HG03432 (cell line): ENCODE data around the gene BEGAIN.

Experiments
- ATAC-seq: cut with Tn5 transposase; IDR thresholded peaks from one replicate; pipeline ENCODE4 v1.9.1; 2021; ENCODE audit warnings: mild to moderate bottlenecking, moderate library complexity; ENCODE audit not compliant: unreplicated experiment

BEGAIN gene

DNA sequence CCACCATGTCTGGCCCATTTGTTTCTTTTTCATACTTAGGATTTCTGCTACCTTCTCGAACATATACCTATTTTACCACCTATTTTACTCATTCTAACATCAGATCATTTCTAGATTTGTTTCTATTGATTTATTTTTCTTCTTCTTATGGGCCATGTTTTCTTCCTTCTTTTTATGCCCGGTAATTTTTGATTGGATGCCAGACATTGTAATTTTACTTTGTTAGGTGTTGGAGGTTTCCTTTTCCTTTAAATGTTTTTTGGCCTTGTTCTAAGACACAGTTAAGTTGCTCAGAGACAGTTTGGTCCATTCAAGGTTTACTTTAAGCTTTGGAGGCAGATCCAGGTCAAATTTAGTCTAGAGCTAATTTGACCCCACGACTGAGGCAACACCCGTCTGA is 14.7 kb upstream of the BEGAIN start:
- no peak for ATAC-seq

DNA sequence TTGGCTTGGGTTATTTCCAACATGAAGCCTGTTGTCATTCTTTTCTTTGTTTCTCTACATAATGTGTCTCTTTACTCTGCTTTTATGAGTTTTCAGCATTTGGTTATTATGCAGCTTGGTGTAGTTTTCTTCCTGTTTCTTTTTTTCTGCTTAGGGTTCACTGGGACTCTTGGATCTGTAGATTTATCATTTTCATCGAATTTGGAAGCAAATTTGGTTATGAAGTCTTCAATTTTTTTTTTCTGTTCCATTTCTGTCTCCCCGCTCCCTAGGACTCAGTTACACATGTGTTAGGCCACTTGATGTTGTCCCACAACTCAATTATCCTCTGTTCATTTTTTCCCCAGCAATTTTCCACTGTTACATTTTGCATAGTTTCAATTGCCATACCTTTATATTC is 13.8 kb upstream of the BEGAIN start:
- ATAC-seq, result no peak

DNA sequence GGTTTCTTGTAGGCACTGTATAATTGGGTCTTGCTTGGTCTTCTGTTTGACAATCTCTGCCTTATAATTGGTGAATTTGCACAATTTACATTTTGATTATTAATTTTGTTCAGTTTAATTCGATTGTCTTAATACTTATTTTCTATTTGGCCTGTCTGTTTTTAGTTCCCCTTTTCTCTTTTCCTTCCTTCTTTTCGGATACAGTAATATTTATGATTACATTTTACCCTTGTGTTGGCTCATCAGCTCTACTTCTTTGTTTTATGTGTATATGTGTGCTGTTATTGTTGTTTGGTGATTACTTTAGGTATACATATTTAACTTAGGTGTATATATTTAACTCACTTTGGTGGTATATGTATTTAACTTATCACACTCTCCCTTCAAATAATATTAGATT is 12.8 kb upstream of the BEGAIN start:
- no peak for ATAC-seq

DNA sequence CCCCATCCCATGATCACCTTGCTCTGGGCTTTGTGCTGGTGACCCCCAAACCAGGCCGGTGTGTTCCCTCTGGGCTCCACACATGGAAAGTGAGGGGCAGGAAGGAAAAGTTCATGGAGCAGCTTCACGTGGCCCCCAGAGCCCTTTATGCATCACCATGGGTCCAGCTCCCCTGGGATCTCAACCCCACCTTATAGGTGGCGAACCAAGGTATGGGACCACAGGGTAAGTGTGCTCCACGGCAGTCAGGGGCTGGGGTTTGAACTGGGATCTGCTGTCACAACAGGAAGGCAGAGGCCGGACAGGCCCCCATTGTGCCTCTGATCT is 7.4 kb upstream of the BEGAIN start:
- ATAC-seq, result no peak

DNA sequence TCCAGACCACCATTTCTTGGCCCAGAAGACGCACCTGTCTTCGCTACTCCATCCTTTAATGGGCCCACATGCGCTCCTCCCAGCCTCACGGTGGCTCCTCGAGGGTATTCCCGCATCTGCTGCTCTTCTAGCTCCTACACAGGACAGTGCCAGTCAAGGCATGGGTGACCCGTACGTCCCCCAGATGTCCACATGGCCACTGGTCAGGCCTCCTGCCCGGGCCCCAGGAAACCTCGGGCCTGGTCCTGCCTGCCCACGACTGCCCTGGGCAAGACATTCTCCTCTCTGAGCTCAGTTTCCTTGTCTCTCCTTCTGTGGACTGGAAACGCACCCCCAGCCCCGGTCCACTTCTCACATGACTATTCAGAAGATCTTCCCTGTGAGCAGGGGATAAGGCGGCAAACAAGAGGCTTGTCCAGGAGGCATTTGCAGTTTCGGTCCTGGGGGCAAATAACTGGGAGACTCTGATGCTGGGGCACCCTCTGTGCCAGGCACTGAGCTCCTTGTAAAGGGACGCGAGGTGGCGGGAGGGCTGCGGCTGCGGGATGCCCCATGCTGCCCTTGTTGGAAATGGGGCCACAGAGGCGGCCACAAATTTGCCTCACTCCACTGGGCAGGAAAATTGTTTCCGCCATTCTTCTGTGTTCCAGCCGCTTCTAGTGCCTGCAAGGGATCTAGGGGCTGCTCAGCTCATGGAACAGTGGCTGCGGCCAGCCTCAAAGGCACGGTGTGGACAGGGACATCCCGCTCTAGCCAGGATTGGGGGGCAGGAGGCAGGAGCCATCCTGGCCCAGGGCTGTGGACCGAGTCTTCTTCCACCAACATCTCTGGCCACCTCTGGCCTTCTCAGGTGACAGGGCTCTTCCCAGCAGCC is 6.8 kb upstream of the BEGAIN start:
- no peak for ATAC-seq

DNA sequence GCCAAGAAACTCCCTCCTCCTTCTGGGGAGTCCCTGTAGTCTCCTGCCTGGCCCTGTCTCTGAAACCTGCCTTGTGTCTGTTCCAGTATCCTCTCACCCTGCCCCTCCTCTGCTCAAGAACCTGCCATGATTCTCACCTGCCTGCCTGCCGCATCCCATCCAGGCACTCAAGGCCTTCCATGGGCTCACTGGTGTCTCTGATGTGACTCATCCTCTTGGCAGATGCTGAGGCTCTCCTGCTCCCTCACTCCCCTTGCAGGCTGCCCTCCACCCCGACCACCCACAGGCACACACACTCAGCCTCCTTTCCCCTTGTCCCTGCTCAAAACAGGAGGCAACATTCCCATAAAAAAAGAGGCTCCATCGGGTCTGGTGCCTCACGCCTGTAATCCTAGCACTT is 5.8 kb upstream of the BEGAIN start:
- no peak for ATAC-seq

DNA sequence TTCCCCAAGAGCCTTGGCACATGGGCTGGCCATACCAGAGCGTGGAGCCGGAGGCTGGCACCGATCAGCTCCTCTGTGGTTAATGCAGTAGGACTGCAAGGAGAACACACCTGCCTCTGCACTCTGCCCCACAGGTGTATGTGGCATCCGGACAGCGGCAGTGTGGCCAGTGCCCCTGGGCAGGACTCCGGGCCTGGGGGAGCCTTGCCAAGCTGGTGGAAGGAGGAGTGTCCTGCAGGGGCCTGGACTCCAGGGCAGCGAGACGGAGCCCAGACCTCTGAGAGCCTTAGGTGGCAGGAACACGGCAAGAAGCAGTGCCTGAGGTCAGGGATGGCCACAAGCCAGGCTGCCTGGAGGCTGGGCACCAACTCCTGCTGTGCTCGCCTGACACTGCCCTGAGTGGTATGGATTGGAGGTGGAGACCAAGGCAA is 5.3 kb upstream of the BEGAIN start:
- ATAC-seq, result no peak

DNA sequence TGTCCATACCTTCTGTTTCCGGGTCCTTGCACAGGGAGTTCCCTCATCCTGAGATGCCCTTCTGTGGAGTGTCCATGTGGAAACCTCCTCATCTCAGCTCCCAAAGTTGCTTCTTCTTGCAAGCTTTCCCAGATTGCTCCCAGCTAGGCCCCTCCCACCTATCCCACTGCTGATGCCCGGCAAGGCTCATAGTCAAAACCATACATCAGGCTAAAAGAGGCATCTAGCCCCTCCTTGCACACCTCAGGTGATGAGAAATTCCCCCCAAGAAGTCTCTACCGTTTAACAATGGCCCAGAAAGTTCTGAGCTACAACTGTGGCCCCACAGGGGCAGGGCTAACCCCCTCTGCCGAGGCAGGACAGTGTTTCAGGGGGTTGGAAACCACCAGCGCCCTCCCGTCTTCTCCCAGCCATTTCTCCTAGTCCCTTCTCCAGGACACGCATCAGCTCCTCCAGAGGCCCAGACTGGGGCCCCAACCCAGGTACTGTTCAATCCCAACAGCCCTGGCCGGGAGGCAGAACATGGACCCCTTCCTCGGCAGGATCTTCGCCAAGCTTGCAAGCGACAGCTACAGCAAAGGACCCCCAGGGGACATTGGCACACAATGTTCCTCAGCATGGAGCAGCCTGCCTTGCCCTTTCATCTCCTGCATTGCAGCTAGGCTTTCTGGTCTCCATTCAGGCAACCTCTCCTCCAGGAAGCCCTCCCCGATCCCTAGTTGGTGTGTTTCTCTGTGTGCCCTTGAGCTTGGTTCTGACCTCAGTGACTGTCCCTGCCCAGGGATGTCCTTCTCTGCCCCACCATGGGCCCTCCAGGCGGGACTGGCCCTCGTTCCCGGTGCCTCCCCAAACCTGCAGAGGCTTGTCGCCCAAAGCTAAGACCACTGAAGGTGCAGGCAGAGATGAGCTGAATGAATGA is 4.5 kb upstream of the BEGAIN start:
- no peak for ATAC-seq

DNA sequence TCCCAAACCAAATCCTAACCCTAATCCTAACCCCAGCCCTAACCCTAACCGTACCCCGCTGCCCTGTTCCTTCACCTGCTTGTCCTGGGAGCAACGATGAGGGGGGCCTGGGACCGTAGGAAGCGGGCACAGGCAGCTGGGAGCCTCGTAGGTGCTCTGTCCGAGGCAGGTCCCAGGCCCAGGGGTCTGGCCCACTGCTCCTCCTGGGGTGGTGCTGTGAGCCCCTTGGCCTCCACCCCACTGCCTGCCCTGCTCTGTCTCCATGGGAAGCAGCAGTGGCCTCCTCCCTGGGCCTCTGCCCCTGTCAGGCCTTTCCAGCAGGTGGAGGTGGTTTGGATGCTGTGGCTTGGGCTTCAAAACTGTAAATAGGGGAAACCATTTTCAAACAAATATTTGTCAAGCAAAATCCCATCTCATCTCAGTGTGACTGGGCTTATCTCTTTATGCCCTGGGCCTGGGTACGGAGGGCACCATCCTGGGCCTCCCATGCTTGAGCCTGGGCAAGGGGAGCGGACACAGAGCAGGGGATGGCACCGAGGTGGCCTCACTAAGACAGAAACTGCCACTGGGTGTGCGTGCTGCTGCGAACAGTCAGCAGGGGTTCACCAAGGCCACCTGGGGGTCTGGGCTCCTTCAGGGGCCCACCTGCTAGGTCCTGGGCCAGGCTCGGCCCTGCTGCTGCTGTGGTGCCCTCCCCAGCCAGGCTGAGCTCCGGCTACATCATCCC is 3.7 kb upstream of the BEGAIN start:
- no peak for ATAC-seq

DNA sequence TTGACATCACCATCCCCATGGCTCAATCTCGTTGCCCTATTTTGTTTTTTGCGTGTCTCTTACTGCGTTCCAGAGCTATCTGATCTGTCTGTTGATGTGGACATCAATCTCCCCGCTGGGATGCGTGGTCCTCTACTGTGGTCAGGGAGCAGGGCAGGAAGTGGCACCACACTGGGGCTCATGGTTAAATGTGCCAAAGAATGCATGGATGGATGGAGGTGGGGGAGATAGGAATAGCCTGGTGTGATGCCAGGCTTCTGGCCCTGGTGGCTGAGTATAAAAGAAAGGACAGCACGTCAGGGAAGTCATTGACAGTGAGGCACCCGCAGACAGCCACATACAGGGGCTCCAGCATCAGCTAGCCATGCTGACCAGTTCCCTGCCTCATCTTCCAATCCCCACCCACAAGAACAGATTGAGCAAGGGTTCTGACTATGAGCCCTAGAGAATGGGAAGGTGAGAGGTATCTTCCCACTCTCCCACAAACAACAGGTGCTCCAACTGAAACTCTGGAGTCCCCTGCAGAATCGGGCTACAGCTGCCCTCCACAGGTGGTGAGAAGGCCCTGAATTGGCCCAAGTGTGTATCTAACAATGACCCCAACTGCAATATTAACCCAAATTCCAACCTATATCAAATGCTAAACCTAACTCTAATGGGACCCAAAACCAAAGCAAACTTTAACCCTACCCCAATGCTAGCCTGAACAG is 2.7 kb upstream of the BEGAIN start:
- ATAC-seq, result no peak

DNA sequence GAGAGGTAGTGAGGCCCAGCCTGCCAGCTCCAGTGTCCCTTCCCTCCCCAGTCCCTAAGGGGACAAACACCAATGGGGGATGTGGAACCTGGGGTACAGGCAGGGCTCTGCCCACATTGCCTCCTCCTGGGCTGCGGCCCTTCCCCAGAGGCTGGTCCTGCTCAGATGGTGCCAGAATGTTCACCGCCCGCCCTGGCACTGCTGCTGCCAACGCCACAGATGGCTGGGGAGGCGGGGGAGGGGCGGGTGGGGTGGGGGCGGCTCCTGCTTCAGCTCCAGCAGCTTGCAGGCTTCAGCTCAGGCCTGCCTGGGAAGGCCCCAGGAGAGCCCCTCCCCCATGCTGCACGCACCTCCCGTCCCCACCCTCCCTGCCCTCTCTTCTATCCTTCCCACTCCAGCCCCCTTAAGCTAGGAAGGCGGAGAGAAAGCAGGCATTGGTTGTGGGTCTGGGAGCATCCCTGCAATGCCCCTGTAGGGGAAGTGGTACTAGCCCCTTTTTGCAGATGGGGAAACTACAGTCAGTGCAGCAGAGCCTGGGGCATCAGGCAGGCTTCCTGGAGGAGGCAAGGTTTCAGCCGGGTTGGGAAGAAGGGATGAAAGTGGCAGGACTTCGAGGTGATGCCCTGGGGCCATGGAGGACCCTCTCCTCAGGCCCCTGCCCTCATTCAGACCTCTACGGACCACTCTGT is 2.0 kb upstream of the BEGAIN start:
- no peak for ATAC-seq

DNA sequence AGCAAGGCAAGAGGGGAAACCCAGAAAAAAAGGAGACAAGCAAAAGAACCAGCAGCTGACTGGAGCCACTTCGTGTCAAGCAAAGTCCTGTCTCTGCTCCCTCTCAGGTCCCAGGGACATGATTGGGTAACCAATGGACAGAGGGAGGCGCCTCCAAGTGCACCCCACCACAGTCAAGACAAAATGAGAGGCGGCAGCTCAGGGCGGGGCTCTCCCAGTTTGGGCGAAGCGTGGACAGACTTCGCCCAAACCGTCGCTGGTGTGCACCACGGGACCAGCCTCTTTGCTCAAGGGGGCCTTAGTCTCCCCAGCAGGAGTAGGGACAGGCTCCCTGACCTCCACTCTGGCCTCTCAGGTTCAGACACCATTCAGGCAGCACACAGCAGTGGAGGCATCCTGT is 1.5 kb upstream of the BEGAIN start:
- no peak for ATAC-seq

DNA sequence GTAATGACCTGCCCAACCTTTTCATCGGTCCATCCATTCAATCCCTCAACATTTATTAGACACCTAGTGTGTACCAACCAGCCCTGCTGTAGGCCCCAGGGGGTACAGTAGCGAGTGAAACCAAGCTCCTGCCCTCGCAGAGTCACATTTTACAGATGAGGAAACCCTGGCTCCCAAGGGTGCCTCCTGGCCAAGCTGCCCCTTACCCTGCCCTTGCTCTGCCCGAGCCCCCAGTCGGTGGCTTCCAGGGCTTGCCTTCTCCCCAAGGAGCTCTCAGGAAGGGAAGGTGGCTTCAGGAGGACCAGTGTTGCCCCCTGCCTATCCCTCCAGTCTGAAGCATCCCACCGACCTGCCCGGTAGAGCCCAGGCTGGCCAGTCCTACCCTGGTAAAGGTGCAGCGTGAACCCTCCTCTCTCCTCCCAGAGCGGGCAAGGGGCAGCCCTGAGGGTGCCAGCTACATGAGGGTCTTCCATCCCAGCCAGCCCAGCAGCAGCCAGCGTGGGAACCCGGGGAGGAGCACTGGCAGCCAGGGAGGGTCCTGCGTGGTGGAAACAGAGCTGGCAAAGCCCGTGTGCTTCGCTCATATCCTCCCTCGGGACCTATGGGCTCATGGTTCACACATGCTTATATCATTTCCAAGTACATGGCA is 670 bp upstream of the BEGAIN start:
- ATAC-seq, result no peak

DNA sequence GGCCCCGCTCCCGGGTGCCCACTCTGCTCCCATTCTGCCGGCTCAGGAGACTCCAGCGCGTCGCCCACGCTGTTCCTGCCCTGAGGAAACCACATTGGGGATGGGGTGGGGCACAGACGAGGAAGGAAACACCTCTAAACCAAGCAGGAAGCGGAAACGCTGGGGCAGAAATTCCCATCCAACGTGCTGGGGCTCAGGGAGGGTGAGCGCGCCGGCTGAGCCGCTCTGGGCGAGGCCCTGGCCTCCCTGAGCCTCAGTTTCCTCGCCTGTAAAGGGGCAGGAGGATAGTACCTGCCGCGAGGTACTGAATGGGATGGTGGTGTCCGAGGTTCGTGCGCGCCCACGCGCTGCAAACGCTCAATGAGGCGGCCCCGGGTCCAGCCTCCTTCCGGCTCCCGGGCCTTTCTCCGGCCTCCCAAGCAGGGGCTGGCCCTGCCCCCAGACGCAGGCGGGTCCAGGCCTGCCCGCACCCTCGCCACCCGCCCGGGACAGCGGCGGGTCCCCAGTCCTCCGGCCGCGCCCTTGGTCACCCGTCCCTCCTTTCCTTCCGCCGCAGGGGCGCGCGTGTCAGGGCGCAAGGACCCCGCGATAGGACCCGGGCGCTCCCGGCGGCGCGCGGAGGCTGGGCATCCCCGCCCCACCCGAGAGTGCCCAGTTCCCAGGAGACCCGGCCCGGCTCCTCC is 673 bp downstream of the BEGAIN start:
- no peak for ATAC-seq

DNA sequence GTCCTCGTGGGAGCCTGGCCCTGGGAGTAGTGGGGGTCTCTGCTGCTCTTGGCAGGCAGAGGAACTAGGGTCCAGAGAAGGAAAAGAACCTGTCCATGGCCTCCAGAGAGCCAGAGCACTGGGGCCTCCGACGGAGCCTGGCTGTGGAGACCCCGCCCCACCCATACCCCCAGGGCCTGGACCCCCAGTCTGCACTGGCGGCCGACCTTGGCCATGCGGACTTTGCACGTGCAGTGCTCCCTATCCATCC is 1.1 kb downstream of the BEGAIN start:
- ATAC-seq, result no peak

DNA sequence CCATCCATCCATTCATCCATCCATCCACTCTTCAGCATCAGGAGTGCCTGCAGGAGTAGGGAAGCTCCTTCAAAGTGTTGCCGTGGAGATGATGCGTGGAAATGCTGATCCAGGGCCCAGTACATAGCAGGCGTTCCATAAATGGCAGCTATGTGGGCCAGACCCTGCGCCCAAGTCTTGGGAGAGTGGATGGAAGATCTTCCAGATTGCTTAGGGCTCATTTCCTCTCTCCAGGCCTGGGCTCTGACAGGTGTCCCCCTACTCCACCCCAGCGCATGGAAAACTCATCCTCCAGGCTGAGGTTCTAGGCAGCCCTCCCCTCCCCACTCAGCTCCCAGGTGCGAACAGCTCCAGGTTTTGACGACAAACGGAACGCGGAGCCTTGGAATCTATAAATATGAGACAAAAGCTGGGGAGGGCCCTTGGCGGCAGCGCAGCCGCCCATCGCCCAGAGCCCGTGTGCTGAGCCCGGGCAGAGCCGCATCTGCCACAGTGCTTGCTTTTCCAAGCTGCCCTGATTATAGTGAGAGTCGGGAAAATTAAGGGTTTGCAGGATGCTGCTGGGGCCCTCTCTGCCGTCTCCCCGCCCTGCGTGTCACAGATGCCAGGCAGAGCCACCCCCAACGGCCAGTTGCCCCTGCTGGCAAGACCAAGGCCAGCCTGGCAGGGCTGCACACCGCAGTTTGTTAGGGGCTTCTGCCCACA is 1.6 kb downstream of the BEGAIN start:
- ATAC-seq, result no peak

DNA sequence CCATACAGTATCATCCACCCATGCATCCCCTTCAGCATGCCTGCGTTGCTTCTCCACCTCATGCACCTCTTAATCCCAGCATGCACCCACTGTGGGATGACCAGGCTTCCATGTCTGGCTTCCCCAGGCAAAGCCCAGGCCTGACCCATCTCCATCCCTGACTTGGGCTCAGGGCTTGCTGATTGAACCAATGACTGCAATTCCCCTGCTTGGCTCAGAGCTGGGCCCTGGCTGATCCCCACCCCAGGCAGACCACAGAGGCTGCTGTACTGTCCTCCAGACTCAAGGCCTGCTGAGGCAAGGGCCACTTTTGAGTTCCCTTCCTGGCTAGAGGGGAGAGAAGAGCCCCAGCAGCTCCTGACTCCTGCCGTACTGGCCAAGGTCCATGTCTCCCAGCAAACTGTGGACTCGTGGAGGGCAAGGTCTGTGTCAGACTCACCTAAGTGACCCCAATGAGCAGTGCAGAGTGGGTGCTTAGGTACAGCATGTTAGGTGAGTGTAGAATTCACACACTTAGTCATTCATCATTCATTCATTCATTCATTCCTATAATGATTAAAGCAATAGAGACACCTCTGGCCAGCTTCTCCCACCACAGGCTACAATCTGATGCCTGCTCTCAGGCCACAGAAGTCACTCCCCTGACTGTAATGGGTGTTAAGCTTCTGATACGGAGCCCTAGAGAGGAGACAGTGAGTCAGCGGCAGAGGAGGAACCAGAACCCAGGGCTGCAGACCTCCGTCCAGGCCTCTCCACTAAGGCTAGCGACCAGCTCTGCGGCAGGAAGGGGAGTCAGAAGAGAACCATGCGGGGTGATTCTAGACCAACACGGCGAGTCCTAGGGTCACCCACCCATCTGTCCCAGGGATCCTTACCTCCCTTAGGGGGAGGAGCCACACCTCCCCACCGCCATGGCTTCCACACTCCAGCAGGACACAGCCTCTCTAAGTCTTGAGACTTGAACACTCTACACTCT is 2.9 kb downstream of the BEGAIN start:
- no peak for ATAC-seq

DNA sequence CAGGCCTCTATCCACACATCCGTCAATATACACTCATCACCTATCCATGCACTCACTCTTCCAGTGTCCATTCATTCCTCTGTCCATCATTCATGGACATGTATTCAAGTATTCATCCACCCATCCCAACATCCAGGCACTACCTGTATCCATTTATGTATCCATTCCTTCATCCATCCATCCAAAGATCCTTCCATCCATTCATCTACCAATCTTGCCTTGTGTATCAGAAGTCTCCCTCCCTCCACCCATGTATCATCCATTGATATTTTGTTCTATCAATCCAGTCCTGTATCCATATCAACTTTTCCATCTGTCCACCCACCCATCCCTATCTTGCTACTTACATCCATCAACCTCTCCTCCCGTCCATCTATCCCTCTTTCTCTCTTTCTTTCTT is 4.0 kb downstream of the BEGAIN start:
- ATAC-seq, result no peak
